M059J (cell line): ENCODE data around the gene PDP2. TPM values are rescaled to one million over a fixed set of nuclear protein-coding genes. Genes with fewer than 3 reads are reported as not detected.
"Not testable (repeated sequence)": the region's sequence is repeated elsewhere in the genome, so short reads cannot be mapped to it uniquely, and the experiment has no call there.

Source experiments
- DNase-seq: peaks from one replicate; pipeline ENCODE4 v3.0.0-alpha.2; 2012; ENCODE audit warnings: low read depth
- total RNA-seq: library from RNA; depleted of rRNA; stranded (reverse); fragments of >200 nt; shearing (Covaris generic); gene quantifications from 2 replicates; pipeline ENCODE4 v1.2.3, GENCODE V29; 2014

Gene PDP2
- total RNA-seq, 1 experiment from 2014 or later = 15.1 TPM

- no peak for DNase-seq
Observed at GRCh38 chr16:66919569-66920298, 39.4 kb downstream of the PDP2 start.

- DNase-seq = no peak
Observed at GRCh38 chr16:66920299-66920590, 39.9 kb downstream of the PDP2 start.

- DNase-seq = no peak
Observed at GRCh38 chr16:66920924-66921680, 40.8 kb downstream of the PDP2 start.

- no peak for DNase-seq
Observed at GRCh38 chr16:66921729-66922450, 41.6 kb downstream of the PDP2 start.

- DNase-seq = peak; percentile 37
Observed at GRCh38 chr16:66923247-66923731, 43.0 kb downstream of the PDP2 start.

- no peak for DNase-seq
Observed at GRCh38 chr16:66923866-66924265, 43.6 kb downstream of the PDP2 start.

GRCh38 chr16:66924527-66925321, 44.4 kb downstream of the PDP2 start:
- DNase-seq = no peak

GRCh38 chr16:66925322-66925840, 45.1 kb downstream of the PDP2 start, which contains the start of gene RRAD:
TSS of gene RRAD (minus strand) at chr16:66925535. CDS start at chr16:66925179, 356 bp downstream.
- DNase-seq = peak; percentile 56

GRCh38 chr16:66926171-66926947, 46.0 kb downstream of the PDP2 start:
- DNase-seq = peak; percentile 66

GRCh38 chr16:66926961-66927436, 46.7 kb downstream of the PDP2 start:
- peak; percentile 100 for DNase-seq

- DNase-seq = peak; percentile 90
Observed at GRCh38 chr16:66927918-66928649, 47.8 kb downstream of the PDP2 start.

- peak; percentile 83 for DNase-seq
Observed at GRCh38 chr16:66928702-66929388, 48.5 kb downstream of the PDP2 start.

GRCh38 chr16:66930189-66930588, 49.9 kb downstream of the PDP2 start:
- DNase-seq = peak; percentile 97

- no peak for DNase-seq
Observed at GRCh38 chr16:66931665-66932064, 51.4 kb downstream of the PDP2 start.

GRCh38 chr16:66932076-66932475, 51.8 kb downstream of the PDP2 start:
- no peak for DNase-seq

- DNase-seq = peak; percentile 39
Observed at GRCh38 chr16:66933776-66934137, 53.4 kb downstream of the PDP2 start.

GRCh38 chr16:66934138-66934838, 54.0 kb downstream of the PDP2 start, which contains the start of gene CIAO2B:
TSS of gene CIAO2B (minus strand) at chr16:66934402. CDS start at chr16:66934364, 38 bp downstream.
- DNase-seq = peak; percentile 84

- DNase-seq = not testable (repeated sequence)
Observed at GRCh38 chr16:66934839-66935313, 54.6 kb downstream of the PDP2 start.
